UCSD-AML1 (cell line): ENCODE measurements around the gene UXS1.

Source experiments
- DNase-seq: peaks from one replicate; lab custom pipeline; 2025; ENCODE audit not compliant: unreplicated experiment; lab: John Stamatoyannopoulos, UW

The UXS1 gene

GRCh38 chr2:106161938-106162820, 31.9 kb downstream of the UXS1 start:
- DNase-seq: no peak

- DNase-seq: no peak
Observed at GRCh38 chr2:106161341-106161740, 32.8 kb downstream of the UXS1 start.

- peak; percentile 62 for DNase-seq
Observed at GRCh38 chr2:106160786-106161261, 33.3 kb downstream of the UXS1 start.

GRCh38 chr2:106159866-106160785, 34.0 kb downstream of the UXS1 start:
- DNase-seq: peak; percentile 55

- DNase-seq: no peak
Observed at GRCh38 chr2:106158871-106159270, 35.2 kb downstream of the UXS1 start.

GRCh38 chr2:106158131-106158530, 36.0 kb downstream of the UXS1 start:
- no peak for DNase-seq

GRCh38 chr2:106157416-106157815, 36.7 kb downstream of the UXS1 start:
- DNase-seq: no peak

GRCh38 chr2:106156305-106157296, 37.5 kb downstream of the UXS1 start:
- DNase-seq: no peak

- DNase-seq: no peak
Observed at GRCh38 chr2:106153781-106154180, 40.3 kb downstream of the UXS1 start.

GRCh38 chr2:106147665-106148064, 46.4 kb downstream of the UXS1 start:
- no peak for DNase-seq

DNA sequence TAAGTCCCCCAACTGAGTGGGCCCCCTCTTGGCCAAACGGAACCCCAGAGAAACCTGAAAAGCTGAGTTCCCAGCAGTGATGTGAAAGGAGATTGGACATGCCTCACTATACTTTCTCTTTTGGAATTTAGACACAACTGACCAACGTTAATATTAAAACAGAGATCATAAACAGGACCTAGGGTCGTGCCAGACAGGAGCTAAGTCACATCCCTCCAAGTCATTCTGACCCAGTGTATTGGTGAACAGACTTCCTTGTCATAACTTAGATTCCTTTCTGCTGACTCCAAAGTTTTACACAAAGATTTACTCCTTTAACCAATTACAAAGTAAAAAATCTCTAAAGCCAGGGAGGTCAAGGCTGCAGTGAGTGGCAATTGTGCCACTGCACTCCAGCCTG, 46.9 kb downstream of the UXS1 start:
- no peak for DNase-seq

GRCh38 chr2:106144621-106145331, 49.3 kb downstream of the UXS1 start:
- no peak for DNase-seq

GRCh38 chr2:106143495-106144215, 50.4 kb downstream of the UXS1 start:
- DNase-seq: no peak

DNA sequence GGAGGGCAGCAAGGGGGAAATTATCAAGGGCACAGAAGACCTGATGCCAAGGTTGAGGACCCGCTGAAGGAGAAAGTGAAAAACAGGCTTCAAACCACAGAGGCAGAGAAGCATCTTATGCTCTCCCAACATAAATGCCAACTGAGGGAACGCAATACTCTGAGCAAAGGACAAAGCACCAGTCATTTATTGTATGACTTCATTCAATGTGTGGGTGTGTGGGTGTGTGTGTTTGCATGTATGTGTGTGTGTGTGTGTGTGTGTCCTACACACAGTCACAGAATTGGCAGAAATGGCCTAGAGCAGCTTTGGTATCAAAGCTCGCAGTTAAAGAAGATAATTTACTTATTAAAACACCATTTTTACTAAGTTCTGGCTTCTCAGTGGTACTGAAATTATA, 51.4 kb downstream of the UXS1 start:
- DNase-seq: no peak

GRCh38 chr2:106140913-106141312, 53.2 kb downstream of the UXS1 start:
- DNase-seq: no peak

DNA sequence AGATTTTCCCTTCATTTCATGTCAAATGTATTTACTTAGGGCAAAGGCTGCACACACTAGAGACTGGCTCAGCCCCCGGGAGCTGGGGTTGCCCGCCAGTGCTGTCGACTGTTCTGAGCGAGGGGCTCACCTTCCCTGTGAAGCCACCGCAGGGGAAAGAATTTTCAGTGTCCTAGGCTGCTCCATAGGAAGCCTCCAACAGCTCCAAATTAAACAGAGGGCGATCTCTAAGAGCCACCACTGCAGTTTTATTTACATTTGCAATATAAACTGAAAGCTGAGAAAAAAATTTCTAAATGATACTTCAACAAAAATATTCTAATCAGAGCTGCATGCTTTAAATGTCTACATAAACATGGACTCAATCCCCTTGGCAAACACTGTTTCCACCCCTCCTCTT, 54.0 kb downstream of the UXS1 start:
- no peak for DNase-seq

GRCh38 chr2:106139238-106139935, 54.7 kb downstream of the UXS1 start:
- no peak for DNase-seq

GRCh38 chr2:106138543-106139237, 55.4 kb downstream of the UXS1 start:
- DNase-seq: no peak
